ENCODE measurements around the gene NT5DC2.

NT5DC2 gene

DNA sequence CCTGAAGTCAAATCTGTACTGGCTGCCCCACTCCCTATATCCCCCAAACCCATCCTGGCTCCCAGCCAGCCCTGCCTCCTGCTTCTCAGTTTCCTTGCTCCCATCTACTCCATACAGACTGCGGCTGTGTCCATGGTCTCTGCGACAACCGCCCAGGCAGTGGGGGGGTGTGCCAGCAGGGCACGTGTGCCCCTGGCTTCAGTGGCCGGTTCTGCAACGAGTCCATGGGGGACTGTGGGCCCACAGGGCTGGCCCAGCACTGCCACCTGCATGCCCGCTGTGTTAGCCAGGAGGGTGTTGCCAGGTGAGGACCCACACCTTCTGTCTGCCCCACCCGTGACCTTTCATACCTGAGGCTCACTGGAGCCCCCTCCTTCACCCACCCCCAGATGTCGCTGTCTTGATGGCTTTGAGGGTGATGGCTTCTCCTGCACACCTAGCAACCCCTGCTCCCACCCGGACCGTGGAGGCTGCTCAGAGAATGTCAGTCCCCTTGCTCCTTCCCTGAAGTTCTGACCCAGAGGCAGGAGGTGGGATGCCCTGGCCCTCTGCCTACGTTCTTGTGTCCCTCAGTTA, 23.8 kb downstream of the NT5DC2 start:
- DNase-seq (ENCODE audit: low spot score) = no peak

- no peak for DNase-seq (ENCODE audit: low spot score)
Measured at GRCh38 chr3:52507359-52507758, 26.3 kb downstream of the NT5DC2 start.

- DNase-seq (ENCODE audit: low spot score) = no peak
Measured at GRCh38 chr3:52506266-52506966, 27.2 kb downstream of the NT5DC2 start.

- no peak for DNase-seq (ENCODE audit: low spot score)
Measured at GRCh38 chr3:52504977-52505376, 28.7 kb downstream of the NT5DC2 start.

DNA sequence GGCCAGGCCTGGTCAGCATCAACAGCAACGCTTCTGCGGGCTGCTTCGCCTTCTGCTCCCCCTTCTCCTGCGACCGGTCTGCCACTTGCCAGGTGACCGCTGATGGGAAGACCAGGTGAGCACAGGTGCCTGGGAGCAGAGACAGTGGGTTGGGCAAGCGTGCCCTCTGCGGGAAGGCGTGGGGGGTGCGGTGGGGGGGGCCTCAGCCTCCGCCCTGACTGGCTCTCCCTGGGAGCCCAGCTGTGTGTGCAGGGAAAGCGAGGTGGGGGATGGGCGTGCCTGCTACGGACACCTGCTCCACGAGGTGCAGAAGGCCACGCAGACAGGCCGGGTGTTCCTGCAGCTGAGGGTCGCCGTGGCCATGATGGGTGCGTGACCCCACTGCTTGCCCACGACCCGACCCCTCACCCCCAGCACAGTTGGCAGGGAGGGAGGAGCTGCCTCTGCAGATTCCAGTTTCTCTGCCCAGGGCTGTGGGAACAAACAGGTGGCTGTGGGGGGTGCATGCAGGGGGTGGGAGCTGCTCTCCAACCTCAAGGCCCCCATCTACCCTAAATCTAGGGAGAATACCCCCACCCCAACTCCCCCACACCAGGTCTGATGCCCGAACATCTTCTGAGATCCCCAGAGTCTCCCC, 29.8 kb downstream of the NT5DC2 start:
- peak; percentile 58 for DNase-seq (ENCODE audit: low spot score)

GRCh38 chr3:52502808-52503350, 30.8 kb downstream of the NT5DC2 start:
- no peak for DNase-seq (ENCODE audit: low spot score)

GRCh38 chr3:52502001-52502400, 31.7 kb downstream of the NT5DC2 start:
- DNase-seq (ENCODE audit: low spot score) = no peak

DNA sequence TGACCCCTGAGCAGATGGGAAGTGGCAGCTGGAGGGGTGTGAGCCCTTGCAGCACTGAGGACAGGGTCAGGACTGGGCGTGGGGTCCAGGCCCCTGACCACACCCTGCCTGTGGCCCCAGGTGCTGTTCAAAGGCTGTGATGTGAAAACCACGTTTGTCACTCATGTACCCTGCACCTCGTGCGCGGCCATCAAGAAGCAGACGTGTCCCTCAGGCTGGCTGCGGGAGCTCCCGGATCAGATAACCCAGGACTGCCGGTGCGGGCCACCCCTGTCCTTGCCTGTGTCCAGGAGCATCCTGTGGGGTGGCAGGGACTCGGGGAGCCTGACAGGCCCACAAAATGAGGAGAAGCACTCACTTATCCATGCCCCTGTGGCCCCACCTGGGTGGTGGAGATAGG, 32.6 kb downstream of the NT5DC2 start:
- no peak for DNase-seq (ENCODE audit: low spot score)

- DNase-seq (ENCODE audit: low spot score) = no peak
Measured at GRCh38 chr3:52498137-52499054, 35.3 kb downstream of the NT5DC2 start.

DNA sequence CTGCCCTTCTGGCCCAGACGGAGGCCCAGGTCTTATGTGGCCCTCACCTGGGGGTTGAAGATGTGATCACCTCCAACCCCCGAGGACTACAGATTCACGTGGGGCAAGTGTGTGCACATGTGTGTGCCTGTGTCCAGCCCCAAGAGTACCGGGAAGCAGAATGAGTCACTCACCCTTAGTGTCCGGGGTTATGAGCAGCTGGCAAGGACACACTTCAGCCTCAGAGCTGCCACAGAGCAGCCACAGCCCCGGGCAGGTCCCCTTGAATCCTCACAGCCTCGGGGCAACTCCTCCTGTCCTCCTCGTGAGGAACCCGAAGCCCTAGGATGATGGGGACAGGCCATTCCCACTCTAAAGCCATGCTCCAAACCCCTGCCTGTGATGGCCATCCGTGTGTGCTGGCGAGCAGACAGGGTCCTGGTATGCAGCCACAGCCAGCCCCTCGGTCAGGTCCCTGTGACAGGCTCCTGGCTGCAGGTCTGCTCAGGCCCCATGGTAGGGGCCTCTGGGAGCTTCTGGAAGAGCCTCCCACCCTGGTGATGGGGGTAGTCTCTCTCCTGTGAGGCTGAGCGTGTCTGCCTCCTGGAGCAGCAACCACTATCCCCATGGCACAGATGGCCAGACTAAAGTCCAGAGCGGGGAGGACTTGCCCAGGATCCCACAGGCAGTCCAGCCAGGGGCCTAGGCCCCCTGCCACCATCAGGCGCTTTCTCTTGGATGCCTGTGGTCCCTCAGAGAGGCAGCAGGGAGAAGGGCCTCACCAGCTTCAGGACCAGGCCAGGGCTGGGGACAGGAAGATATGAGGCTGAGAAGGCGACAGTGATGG, 37.7 kb downstream of the NT5DC2 start:
- DNase-seq (ENCODE audit: low spot score) = no peak

- peak; percentile 57 for DNase-seq (ENCODE audit: low spot score)
Measured at GRCh38 chr3:52494886-52495495, 38.7 kb downstream of the NT5DC2 start, which contains the start of gene STAB1. Gene STAB1 (plus strand): TSS chr3:52495338. CDS start chr3:52495414, 76 bp downstream.

DNA sequence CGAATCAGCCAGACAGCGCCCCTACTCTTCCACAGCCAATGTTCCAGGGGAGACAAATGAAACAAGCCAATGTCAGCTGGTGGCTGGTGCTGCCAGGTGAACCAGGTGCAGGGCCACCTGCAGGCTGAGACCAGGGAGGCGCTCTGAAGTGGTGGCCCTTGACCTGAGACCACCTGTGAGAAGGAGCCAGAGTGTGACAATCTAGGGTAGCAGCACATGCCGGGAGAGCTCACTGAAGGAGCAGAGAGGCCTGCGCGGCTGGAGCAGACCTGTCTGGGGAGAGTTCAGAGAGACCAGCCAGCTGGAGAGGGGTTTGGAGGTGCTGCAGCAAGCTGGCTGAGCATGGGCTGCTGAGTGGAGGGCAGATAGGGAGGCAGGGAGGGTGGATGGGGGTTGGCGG, 39.2 kb downstream of the NT5DC2 start:
- DNase-seq (ENCODE audit: low spot score) = no peak

DNA sequence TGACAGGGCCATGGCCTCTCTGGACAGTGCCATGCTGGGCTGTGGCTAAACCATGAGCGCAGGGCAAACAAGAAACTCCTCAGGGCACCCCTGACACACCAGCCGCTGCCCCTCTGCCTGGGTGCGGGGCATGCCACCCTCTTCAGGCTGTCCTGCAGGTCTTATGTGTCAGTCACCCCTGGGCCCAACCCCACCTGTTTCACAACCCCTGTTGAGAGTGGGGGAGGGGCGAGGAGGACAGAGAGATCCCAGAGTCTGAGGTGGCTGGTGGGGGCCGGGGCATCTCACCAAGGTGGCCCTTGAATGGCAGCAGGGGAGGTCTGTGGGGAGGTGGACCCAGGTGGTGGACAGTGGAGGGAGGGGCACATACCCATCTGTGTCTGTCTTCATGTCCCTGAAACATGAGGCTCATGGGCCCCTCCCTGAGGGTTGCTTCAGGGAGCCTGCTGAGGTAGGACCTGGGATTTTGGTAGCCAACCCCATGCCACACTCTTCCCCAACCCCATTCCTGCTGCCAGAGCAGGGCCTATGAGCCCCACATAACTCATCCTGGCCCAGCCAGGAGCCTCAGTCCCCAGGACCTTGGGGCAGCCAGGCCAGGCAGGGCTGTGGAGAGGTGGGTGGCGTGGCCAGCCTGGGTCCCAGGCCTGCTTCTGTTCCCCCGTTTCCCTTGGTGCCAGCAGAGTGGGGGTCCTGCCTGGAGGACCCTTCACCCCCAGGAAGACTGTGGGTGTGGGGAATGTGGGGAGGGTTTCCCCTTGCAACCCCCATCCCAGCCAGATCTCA, 40.2 kb downstream of the NT5DC2 start:
- DNase-seq (ENCODE audit: low spot score) = no peak

DNA sequence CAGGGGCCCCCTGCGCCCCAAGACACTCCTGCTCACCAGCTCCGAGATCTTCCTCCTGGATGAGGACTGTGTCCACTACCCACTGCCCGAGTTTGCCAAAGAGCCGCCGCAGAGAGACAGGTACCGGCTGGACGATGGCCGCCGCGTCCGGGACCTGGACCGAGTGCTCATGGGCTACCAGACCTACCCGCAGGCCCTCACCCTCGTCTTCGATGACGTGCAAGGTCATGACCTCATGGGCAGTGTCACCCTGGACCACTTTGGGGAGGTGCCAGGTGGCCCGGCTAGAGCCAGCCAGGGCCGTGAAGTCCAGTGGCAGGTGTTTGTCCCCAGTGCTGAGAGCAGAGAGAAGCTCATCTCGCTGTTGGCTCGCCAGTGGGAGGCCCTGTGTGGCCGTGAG, 41.6 kb downstream of the NT5DC2 start:
- DNase-seq (ENCODE audit: low spot score) = no peak

GRCh38 chr3:52490939-52491526, 42.6 kb downstream of the NT5DC2 start:
- DNase-seq (ENCODE audit: low spot score) = no peak

DNA sequence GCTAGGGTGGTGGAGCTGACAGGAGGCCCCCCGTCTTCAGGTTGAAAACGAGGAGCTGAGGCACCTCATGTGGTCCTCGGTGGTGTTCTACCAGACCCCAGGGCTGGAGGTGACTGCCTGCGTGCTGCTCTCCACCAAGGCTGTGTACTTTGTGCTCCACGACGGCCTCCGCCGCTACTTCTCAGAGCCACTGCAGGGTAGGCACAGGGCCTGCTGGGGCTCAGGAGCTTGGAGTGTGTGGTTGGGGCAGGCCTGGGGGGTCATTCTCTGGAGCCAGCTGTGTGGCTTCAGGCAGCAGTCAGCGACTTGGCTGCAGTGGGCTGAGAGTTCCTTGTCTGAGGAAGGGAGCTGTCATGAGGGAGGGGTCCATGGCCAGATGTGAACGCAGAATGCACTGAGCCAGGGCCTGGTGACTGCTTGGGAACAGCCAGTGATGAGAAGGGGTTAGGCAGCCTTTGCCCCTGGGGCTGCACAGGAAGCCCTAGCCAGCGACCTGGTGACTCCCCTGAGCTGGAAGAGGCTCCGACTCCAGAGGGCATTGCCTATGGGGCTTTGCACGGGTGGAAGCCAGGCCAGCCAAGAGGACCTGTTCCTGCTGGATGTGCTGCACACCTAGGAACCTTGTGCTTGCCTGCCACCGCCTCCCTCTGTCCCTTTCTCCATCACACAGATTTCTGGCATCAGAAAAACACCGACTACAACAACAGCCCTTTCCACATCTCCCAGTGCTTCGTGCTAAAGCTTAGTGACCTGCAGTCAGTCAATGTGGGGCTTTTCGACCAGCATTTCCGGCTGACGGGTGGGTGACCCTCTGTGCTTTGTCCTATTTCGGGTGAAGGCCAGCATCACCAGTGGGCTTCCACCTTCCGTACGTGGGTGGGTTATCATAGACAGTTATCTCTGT, 43.4 kb downstream of the NT5DC2 start:
- no peak for DNase-seq (ENCODE audit: low spot score)

- DNase-seq (ENCODE audit: low spot score) = no peak
Measured at GRCh38 chr3:52489453-52489852, 44.2 kb downstream of the NT5DC2 start.

GRCh38 chr3:52488746-52489145, 44.9 kb downstream of the NT5DC2 start:
- no peak for DNase-seq (ENCODE audit: low spot score)
